NCI-H82 treated with DMSO at 0.1 percent for 48 hours (cell line): ENCODE measurements around the gene UNC119B.

Experiments used
- DNase-seq: peaks from one replicate; lab custom pipeline; 2025; ENCODE audit not compliant: unreplicated experiment; lab: John Stamatoyannopoulos, UW

The UNC119B gene

DNA sequence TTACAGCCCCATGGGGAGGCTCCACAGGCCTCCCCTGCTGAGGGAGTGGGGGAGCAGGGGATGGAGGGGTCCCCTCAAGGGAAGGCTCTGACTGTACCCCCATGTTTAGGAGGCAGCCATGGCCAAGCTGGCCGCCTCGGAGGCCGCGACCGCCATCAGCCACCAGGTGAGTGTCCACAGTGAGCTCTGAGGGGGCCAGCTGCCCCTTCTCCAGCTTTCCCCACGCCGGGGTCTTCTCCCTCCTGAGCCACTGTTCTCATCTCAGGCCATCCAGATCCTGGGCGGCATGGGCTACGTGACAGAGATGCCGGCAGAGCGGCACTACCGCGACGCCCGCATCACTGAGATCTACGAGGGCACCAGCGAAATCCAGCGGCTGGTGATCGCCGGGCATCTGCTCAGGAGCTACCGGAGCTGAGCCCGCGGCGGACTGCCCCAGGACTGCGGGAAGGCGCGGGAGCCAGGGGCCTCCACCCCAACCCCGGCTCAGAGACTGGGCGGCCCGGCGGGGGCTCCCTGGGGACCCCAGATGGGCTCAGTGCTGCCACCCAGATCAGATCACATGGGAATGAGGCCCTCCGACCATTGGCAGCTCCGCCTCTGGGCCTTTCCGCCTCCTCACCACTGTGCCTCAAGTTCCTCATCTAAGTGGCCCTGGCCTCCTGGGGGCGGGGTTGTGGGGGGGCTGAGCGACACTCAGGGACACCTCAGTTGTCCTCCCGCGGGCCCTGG, 28.9 kb downstream of the UNC119B start:
- no peak for DNase-seq

DNA sequence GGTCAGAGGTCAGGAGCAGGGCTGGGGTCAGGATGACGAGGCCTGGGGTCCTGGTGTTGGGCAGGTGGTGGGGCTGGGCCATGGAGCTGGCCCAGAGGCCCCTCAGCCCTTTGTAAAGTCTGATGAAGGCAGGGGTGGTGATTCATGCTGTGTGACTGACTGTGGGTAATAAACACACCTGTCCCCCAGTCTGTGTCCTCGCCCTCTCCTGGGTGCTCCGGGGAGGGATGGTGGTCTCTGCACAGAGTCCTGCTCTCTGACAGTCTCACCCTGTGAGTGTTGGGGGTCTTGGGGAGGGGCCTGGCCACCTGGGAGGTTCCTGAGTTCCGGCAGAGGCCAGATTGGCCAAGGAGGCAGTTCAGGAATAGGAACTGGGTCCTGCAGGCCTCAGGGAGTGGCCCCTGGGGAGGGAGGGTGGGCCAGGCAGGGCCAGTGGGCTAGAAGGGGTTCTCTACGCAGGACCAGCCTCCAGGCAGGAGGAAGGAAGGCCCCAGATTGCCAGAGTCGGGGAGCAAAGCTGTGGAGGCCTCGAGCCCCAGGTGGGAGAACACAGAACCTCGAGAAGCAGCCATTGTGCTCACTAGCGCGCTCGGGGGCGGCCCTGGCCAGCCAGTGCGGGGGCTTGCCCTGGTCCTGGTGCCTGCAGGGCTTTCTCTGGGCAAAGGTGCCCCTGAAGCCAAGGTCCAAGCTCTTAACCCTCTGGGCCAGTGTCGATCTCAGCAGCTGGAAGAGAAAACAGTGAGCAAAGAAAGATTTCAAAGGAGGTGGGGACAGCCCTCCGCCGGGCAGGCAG, 29.8 kb downstream of the UNC119B start:
- DNase-seq = no peak

DNA sequence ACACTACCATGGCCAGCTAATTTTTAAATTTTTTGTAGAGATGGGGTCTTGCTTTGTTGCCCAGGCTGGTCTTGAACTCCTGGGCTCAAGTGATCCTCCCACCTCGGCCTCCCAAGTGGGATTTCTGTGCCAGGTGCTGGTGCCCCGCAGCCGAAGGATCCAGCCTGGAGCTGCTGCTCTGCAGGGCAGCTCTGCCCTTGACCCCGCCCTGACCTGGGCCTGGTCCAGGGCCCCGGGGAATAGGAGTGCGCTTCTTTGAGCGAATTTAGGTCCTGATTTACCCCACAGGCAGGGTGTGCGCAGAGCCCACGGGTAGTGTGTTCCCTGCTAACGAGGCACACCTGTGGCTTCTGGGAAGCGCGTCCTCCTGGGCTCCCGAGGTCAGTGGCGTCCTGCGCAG, 30.6 kb downstream of the UNC119B start:
- DNase-seq = no peak

GRCh38 chr12:120741476-120742421, 31.5 kb downstream of the UNC119B start:
- no peak for DNase-seq

DNA sequence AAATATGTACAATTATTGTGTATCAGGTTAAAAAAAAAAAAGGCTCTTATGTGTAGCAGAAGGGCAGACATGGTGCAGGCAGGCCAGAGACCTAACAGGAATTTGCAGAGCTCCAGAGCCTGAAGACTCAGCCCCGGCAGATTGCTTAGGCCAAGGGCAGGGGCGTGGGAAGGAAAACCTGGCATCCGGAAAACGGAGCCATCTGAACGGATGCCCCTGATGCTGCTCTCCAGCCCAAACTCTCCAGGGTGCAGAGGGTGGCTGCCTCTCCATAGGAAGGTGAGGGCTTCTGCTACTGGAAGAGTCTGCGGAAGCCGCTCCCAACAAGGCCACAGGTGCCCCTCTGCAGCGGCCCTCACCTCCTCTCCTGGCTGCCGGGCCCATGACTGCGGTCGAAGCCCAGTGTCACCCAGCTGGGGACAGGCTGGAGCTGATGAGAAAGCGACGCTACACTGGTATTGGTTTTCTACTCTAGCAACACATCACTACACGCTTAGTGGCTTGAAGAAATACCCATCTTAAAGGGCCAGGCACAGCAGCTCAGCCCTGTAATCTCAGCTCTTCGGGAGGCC, 34.8 kb downstream of the UNC119B start:
- no peak for DNase-seq

- no peak for DNase-seq
These were observed 38.0 kb downstream of the UNC119B start for GRCh38 chr12:120748242-120748641.

DNA sequence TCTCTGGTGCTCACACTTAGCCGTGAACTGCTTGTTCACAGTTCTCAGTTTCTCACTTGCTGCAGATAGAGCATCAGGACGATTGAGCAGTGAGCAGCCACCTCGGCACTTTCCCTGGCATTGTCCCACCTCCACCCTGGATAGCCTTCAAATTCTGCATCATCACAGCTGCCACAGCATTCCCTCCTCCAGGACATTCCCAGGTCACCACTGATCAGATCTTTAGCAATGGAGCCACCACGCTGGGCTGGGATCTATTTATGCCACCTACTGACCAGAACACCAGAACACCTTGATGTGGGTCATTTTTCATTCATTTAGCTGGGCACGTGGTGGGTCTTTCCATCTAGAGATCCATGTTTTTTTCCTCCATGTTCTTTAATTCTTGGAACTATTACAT, 39.0 kb downstream of the UNC119B start:
- no peak for DNase-seq

DNA sequence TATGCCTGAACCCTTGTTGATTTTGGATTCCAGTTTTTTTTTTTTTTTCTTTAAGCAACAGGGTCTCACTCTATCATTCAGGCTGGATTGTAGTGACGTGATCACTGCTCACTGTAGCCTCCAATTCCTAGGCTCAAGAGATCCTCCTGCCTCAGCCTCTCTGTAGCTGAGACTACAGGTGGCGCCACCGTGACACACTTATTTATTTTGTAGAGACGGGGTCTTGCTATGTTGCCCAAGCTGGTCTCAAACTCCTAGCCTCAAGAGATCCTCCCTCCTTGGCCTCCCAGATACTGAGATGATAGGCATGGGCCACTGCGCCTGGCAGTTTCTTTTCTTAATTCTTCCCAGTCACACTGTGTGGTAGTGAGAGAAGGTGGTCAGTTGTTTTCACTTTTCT, 40.5 kb downstream of the UNC119B start:
- no peak for DNase-seq

GRCh38 chr12:120751389-120751788, 41.1 kb downstream of the UNC119B start:
- no peak for DNase-seq

- no peak for DNase-seq
These were observed 44.5 kb downstream of the UNC119B start for GRCh38 chr12:120754792-120755191.

- DNase-seq = no peak
These were observed 45.0 kb downstream of the UNC119B start for GRCh38 chr12:120755269-120755668.

GRCh38 chr12:120757226-120757742, 47.0 kb downstream of the UNC119B start:
- DNase-seq = no peak

DNA sequence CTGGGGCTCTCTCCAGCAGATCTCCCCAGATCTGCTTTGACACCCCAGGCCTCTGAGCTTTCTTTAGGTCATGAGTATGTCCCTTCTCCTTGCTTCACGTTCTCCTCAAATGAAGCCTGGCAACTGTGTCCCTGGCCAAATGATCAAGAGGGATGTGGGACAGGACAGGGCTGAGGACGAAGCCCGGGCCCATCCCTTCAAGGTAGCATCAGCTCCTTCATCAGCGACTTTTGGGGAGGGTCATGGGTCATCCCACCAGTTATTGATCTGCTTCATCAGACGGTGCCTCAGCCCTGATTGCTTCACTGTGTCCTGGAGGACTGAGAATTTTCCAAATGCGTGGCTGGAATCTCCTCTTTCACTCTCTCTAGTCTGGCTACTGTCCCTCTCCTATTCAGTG, 47.7 kb downstream of the UNC119B start:
- no peak for DNase-seq

GRCh38 chr12:120758798-120759590, 48.7 kb downstream of the UNC119B start:
- no peak for DNase-seq

DNA sequence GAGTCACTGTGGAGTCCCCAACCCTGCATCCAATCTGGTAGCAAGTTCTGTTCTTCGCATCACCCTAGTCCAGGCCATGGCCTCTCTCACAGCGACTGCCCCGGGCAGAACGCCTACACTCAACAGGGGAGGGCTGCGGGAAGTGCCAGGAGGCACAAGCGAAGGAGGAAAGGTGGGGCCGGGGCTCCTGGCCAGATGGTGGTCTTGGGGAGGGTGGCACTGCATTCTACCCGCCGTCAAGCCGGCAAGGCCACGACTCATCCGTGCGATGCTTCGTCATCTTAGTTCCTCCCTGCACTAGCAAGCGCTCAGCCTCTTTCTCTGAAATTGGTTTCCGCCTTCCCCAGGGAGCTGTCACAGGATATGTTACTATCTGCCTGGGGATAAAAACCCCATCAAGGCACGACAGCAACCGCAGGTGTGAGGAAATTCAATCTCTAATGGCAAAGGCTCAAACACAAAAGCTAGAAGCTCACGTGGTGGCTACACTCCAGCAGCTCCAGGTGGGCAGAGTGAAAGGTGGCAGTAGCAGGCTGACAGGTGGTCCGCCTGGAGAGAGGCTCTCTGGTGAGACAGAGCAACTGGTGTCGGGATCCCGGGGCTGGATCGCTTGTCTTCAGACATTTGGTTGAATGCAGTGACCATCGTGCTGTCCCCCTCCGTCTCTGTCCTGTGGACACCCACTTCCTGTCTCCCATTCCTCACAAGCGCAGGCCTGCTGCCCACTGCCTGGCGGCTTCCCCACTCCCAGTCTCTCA, 49.5 kb downstream of the UNC119B start:
- no peak for DNase-seq

DNA sequence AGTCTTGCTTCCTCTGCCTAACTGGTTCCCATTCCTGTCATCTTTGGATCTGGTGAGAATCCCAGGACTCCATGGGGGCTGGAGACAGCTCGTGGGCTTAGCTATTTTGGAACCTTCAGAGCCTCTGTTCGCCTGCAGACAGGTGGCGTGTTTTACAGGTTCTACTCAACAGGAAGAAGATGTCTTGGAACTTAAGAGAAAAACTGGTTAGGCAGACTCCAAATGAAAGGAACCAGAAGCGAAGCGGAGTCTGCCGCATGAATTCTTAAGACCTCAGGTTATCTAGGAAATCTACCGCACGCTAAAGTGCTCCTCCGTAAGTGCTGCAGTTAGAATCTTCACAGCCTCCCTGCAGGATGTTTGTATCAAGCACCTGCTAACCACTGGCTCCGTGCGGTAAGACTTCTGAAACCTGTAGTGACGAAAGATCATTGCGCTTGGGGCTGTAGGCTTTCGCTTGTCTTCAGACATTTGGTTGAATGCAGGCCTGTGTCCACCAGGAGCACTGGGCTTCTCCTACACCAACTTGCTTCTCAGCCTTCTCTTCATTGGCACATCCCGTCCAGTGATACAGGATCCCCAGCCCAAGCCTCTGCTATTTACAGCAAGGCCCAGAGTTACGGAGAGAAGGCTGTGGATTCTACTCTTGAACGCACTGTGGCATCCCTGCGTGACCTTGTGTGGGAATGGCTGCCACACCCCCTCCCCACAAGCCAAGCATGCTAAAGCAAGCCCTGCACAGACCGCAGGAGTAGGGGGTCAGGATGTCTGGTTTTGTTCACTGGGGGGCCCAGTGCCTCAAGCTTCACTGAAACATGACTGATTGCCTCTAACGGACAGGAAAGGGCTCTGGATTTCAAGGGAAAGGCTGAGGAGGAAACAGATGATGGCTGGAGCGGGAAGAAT, 50.3 kb downstream of the UNC119B start:
- no peak for DNase-seq

DNA sequence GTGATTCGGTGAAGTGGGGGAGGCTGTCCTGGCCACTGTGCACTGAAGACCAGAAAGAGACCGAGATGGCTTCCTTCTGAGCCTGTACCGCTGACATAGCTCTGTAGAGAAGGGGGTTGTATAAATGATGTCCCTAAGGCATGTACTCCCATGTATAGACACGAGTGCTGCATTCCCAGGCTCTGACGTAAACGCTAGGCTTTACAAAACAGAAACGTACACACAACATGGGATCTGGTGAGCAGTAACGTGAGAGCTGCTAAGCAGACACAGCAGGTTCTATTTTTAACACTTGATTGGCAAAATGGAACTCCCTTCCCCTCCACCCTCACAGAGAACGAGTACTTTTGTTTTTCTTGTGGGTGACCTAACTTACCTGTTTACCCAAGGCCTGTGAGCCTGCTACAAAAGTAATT, 51.3 kb downstream of the UNC119B start:
- DNase-seq = no peak

DNA sequence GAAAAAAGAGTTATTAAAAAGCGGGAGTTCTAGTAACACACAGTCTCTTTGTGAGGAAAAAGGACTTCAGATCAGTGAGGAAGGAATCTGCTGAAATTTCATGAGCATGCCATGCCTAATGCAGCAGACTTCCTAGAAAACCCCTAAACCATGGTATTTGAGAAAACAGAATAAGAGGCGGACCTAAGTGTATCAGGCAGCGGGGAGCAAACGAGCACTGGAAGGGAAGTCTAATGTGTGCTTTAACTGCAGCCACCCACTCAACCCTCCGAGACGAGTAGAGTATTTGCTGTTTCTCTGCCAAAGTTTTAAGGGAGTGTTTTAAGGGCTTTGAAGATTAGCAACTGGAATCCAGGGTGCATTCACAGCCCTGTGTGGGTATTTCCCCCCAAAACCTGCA, 51.8 kb downstream of the UNC119B start:
- DNase-seq = no peak
